ENCODE data around the gene JARID2.
"Not testable (repeated sequence)": the region's sequence is repeated elsewhere in the genome, so short reads cannot be mapped to it uniquely, and the experiment has no call there.

Gene JARID2

GRCh38 chr6:15265787-15266186, 19.9 kb downstream of the JARID2 start:
- no peak for DNase-seq

GRCh38 chr6:15266423-15266996, 20.6 kb downstream of the JARID2 start:
- no peak for DNase-seq

DNA sequence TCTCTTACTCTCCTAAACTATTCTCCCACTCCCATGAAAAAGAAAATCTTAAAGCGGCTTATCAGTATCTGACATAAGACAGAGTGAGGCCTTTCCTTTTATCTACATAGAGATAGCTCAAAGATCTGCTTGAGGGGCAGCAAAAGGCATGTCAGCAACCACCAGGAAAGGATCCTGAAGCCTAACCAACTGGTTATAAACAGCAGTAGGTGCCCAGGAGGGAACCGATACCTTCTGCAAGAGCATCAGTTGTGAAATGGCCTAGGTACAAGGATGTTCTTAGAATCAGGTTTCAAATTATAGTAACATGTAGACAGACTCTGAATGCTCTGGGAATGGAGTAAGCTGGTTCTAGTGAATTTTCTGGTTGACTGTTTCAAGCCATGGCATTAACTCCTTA, 21.4 kb downstream of the JARID2 start:
- DNase-seq: no peak

- DNase-seq: no peak
These were observed 22.5 kb downstream of the JARID2 start for GRCh38 chr6:15268137-15268908.

DNA sequence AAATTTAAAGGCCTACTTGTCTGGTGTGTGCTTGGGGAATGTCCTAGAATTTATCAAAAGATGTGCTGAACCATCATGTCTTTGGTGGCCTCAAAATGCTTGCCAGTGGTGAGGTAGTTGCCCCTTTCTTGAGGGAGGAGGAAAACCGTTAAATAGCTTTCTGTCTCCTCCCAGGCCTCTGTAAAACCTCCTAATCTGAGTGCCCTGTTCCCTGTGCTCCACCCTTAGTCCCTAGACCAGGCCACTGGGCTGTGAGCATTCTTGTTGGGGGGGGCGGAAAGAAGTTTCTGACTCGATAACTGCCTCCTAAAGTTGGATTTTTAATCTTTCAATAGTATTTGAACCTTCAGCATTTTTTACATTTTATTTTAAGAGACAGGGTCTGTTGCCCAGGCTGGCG, 23.1 kb downstream of the JARID2 start:
- no peak for DNase-seq

- DNase-seq: no peak
These were observed 23.8 kb downstream of the JARID2 start for GRCh38 chr6:15269619-15270018.

DNA sequence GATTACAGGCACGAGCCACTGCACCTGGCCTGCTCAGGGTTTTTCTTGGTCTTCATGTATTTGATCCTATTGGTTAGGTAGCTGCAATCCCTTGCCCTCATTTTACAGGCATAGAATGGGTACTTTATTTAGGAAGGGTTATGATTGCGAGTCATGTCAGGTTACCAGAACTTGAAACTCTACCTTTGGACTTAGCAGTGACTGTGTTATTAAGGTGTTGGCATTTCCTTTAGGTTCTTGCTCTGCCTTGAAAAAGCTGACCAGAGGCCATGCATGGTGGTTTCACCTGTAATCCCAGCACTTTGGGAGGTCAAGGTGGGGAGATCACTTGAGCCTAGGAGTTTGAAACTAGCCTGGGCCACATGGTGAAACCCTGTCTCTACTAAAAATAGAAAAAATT, 24.5 kb downstream of the JARID2 start:
- no peak for DNase-seq

GRCh38 chr6:15272562-15272961, 26.7 kb downstream of the JARID2 start:
- no peak for DNase-seq

DNA sequence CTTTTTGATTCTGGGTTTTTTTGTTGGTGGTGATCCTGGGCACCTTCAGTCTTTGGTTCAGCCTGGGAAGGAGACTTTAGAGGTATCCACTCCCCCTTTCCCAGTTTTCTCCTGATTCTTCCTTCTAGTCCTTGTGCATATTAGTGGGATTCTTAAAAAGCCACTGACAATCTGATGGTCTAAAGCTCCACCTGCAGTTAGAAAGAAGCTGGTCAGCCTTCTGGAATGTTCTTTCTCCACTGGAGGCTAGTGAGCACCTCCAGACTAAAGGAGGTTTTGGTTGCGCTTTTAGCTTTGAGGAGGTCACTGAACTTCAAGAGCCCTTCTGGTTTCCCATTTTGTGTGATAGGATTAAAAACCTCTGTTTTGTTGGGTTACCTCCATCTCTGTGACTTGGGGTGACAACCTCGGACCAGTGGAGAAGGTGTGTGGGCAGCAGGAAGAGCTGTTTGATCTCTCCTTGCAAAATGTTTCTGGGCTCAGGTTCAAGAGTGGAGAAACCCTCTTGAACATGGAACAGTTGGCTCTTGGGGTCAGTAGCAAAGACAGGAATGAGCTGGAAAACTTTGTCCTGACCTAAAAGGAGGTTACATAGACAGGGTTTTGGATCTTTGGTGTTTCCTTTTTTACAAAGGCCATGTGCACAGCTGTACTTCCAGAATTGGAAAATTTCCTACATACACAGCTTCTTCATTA, 29.0 kb downstream of the JARID2 start:
- DNase-seq: no peak

DNA sequence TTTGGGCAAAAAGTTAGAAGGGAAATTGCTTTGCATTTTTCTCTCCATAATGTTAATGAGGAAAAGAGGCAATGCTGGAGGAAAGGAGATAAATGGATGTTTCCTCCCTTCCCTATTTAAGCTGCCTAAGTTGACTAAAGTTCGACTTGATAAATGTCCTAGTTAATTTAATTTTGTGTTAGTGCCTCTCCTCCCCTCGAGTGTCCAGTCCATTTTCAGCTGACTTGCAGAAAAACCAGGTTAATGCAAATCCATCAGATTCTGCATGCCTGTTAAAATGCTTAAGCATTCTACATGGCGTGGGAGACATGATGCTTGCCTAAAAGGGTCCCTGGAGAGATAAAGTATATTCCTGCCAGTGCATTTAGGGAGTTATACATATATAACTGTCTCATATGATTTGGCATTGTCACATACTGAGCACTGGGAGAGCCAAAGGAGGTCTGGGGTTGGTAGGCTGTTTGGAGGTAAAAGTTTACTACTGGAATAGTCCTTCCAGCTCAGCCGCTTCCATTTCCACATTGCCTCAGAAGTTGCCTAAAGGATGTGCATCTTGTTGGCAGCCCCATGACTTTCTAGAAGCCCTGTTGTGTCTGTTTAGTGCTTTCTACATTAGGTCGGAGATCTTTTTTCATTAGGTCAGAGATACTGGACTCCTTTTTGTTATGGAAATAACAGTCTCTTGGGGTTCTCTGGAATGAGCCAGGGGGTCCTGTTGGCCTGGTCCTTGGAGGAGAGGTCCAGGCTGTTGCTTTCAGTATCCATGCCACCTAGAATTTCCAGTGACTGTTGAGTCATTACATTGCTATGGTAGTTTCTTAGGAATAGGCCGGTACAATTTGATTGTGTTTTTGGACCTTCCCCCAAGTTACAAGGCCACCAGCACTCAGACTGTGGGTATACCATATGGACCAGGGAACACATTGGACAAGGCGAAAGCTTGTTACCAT, 30.4 kb downstream of the JARID2 start:
- DNase-seq: no peak

DNA sequence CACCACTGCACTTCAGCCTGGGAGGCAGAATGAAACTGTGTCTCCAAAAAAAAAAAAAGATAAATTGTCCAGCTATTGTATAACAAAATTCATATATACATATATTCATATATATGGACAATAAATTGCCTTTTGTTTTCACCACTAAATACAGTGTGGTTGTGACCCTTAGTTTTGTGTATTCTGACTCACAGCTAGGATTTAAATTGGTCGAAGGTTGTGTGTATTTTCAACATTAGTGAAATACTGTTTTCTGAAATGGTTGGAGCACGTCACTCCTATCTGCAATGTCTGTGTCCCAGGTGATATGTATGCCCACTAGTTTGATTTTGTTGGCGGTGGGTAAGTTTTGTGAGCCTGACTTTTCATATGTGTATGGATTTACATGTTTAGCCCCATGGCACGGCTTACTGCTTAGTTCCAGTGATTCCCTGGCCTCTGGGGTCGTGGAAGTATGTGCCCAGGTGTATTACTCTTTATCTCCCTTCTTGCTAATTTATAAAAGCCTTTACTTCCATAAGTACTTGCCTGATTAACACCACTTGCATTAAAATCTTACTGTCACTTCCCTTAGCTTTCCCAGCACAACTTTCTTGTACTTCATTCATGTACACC, 33.3 kb downstream of the JARID2 start:
- no peak for DNase-seq

DNA sequence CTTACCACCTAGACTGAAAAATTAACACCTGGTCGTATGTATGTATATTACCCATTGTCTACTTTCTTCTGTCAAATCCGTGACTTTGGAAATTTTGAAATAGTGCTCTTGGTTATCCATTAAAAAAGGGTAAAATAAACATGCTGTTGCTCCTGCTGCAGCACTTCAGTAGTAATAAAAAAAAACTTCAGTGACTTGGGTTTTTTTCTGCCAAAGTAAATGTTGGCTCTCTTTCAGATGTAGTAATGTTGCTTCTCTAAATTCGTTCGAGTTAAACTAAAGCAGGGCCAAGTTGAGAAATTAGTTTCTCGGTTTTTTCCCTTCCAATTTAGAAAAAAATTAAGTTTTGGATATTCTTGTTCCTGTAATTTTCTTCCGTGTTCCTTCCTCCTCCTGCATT, 34.2 kb downstream of the JARID2 start:
- no peak for DNase-seq

DNA sequence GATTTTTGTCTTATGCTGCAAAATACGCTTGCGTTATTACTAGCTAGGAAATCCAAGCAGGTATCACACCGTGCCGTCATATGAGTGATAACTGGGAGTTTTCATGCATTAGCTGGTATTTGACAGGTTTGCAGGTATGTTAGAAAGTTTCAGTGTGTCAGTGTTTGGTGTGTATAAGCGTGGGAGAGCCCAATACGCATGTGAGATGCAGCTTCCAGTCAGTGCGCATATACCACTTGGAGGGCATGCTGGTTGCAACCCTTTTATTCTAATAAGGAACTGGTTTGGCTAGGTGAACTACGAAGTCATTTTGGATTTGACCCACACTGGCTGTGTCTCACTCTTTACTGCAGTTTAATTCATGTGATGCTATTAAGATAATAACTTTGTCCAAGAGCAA, 35.1 kb downstream of the JARID2 start:
- no peak for DNase-seq

GRCh38 chr6:15282334-15282733, 36.5 kb downstream of the JARID2 start:
- no peak for DNase-seq

GRCh38 chr6:15283986-15284361, 38.1 kb downstream of the JARID2 start:
- DNase-seq: no peak

- DNase-seq: no peak
These were observed 38.9 kb downstream of the JARID2 start for GRCh38 chr6:15284743-15285142.

- DNase-seq: no peak
These were observed 39.9 kb downstream of the JARID2 start for GRCh38 chr6:15285682-15286294.

DNA sequence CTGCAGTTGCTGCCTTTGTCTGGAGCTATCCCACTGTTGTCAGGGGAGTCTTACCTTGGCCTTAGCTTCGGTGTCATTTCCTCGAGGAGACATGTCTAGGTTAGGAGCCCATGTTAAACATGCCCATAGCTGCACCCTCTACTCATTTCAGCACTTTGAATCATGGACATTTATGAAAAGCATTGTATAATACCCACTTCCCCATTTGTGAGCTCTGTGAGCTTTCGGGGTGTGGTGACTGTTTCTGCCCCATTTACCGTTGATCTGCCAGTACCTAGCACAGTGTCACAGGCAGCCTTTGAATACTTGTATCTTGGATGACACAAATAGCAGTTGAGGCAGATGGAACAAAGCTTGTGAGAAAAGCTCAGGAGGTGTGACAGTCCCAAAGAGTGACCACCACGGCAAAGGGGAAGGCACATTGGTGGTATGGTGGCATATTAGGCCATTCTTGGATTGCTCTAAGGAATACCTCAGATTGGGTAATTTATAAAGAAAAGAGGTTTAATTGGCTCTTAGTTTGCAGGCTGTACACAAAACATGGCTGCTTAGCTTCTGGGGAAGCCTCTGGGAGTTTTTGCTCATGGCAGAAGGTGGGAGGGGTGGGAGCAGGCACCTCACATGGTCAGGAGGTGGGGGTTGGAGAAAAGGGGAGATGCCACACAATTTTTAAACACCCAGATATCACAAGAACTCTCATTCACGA, 42.0 kb downstream of the JARID2 start:
- no peak for DNase-seq

GRCh38 chr6:15288856-15289255, 43.0 kb downstream of the JARID2 start:
- DNase-seq: no peak

DNA sequence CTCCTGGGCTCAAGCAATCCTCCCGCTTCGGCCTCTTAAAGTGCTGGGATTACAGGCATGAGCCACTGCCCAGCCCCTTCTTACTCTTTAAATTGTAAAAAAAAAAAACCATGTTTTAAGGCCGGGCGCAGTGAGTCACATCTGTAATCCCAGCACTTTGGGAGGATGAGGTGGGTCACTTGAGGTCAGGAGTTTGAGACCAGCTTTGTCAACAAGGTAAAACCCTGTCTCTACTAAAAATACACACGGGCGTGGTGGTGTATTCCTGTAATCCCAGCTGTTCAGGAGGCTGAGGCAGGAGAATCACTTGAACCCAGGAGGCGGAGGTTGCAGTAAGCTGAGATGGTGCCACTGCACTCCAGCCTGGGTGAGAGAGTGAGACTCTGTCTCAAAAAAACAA, 43.6 kb downstream of the JARID2 start:
- DNase-seq: not testable (repeated sequence)

- DNase-seq: no peak
These were observed 44.3 kb downstream of the JARID2 start for GRCh38 chr6:15290067-15290680.

Measured in activated CD4-positive, alpha-beta T cell treated with anti-CD3 and anti-CD28 coated beads, Interleukin-2, amount 50 U/mL, for 4 hours (primary cell).